Bronchus fibroblast of lung (primary cell): ENCODE data around the gene MRGPRX3. TPM values are rescaled to one million over a fixed set of nuclear protein-coding genes. Genes with fewer than 3 reads are reported as not detected.

Experiments used
- total RNA-seq: library from RNA; depleted of rRNA; stranded (reverse); fragments of >200 nt; gene quantifications from 2 replicates; pipeline ENCODE4 v1.2.3, GENCODE V29; 2015

Gene MRGPRX3
- not detected in 2 replicates for total RNA-seq

GRCh38 chr11:18132341-18132740 is at the start of gene MRGPRX3:
TSS of gene MRGPRX3 (plus strand) at chr11:18132571. CDS start at chr11:18137203, 4,632 bp downstream.

GRCh38 chr11:18105802-18106574 is 26.4 kb upstream of the MRGPRX3 start, which contains the start of gene SAAL1:
TSS of gene SAAL1 (minus strand) at chr11:18106082. CDS start at chr11:18106041, 41 bp downstream.

DNA sequence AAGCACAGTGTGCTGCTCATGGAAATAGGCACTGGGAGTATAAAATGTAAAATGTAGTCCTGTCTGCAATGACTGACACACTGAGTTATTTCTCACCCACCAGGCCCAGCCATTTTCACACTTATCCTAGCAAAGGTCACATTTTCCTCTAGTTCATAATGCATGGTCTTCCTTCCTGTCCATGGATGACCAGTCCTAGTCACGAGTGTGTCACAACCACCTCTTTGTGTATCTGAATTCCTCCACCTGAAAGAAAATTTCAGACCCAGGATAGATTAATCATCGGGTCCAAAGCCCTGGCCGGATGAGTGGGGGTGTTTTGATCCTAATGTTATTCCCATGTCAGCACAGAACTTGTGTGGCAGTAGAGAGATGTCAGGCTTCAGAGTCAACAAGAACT is 40.3 kb downstream of the MRGPRX3 start, which contains the start of gene MRGPRX4:
Gene MRGPRX4 (plus strand): TSS at position 172 of the 400 bp plus-strand sequence. CDS start 420 bp downstream, outside the sequence.

Other genes starting within 250 kb of the MRGPRX3 start
- gene SERGEF, start 119.5 kb upstream of the MRGPRX3 start, total RNA-seq = 15.3 and 16.0 TPM in 2 replicates
- gene TPH1, start 86.3 kb upstream of the MRGPRX3 start, total RNA-seq = under 0.01 and 0.45 TPM in 2 replicates
- gene SAAL1, start 26.5 kb upstream of the MRGPRX3 start, total RNA-seq = 21.2 and 21.7 TPM in 2 replicates
- not detected in 2 replicates for gene MRGPRX4, start 40.3 kb downstream of the MRGPRX3 start, total RNA-seq
- not detected in 2 replicates for gene SAA4, start 104.2 kb downstream of the MRGPRX3 start, total RNA-seq
- gene SAA2, start 116.1 kb downstream of the MRGPRX3 start, total RNA-seq = not detected in 2 replicates
- 0.74 TPM in 1 of 2 replicates, not detected in the other for gene SAA1, start 133.7 kb downstream of the MRGPRX3 start, total RNA-seq
- gene HPS5, start 189.6 kb downstream of the MRGPRX3 start, total RNA-seq = 12.3 and 13.1 TPM in 2 replicates
- 28.8 and 34.3 TPM in 2 replicates for gene GTF2H1, start 190.0 kb downstream of the MRGPRX3 start, total RNA-seq